ENCODE data around the gene LIFR. TPM values are rescaled to one million over a fixed set of nuclear protein-coding genes. Genes with fewer than 3 reads are reported as not detected.

Gene LIFR
- total RNA-seq, 1 donor from 2014 or later: 110 TPM

DNA sequence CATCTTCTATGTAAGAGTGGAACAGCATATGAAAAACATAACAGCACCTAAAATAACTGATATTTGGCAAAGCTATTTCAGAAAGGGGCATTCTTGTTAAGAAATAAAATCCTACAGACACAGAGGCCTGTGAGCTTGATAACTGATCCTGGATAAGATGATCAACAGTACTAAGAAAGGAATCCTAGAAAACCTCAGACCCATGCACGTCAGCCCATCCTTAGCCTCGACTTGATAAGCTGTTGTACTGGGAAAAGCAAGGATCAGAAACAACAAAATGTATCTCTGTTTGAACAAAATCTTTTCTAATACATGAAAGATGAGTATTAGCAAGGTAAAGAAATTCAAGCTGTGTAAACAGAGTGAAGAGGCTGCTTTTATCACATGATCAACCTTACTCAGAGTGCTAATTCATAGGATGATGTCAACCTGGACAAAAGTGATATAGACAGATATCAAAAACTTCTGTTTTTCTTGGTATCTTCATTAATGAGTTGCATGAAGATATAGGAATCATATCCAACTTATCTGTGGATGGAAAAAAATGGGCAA, 15.2 kb downstream of the LIFR start:
- H3K27me3 ChIP-seq (ENCODE audit: low read depth): no peaks in the 10 kb centered on the region
- H3K4me1 ChIP-seq: peaks cover 74% of the 10 kb centered on the region
- H3K9me3 ChIP-seq: no peaks in the 10 kb centered on the region
- DNase-seq (no peak), ATAC-seq (no peak)
- H3K36me3 ChIP-seq: no peaks in the 10 kb centered on the region
- TF ChIP-seq CTCF (IDR thresholded peaks at IDR 0.05): no peak
- no peak overlapping the region for H3K27ac ChIP-seq
- no peak overlapping the region for H3K4me3 ChIP-seq
- intact Hi-C loops (cut with DNase I): no loop called here

GRCh38 chr5:38540314-38540713, 16.1 kb downstream of the LIFR start:
- Histone ChIP-seq H3K36me3 (no peaks in the 10 kb centered on the region), H3K9me3 (no peaks in the 10 kb centered on the region), H3K4me1 (peaks cover 82% of the 10 kb centered on the region), H3K27ac (peak overlapping the region; percentile 32), H3K27me3 (ENCODE audit: low read depth) (no peaks in the 10 kb centered on the region), H3K4me3 (no peak overlapping the region)
- DNase-seq (peak; percentile 60), ATAC-seq (peak; percentile 79 to 92)
- intact Hi-C loops (cut with DNase I): no loop called here
- no peak for TF ChIP-seq CTCF (IDR thresholded peaks at IDR 0.05)

DNA sequence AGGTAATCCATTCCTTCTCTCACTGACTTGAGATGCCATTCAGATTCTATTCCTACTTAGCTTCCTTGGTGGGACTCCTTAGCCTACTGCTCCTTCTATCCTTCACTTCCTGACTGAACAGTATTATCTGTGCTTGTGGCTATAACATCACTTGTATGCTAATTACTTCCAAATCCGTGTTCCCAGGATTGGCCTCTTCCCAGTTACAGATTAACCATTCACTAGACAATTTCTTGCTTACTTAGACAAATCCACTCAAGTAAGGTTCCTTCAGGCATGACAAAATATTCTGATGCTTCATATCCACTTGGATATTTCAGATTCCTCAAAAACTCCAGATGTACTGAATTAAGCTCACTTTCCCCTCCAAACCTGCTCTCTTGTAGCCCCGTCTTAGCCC, 18.3 kb downstream of the LIFR start:
- Histone ChIP-seq H3K27me3 (ENCODE audit: low read depth) (no peaks in the 10 kb centered on the region), H3K36me3 (no peaks in the 10 kb centered on the region), H3K27ac (no peak overlapping the region), H3K9me3 (no peaks in the 10 kb centered on the region), H3K4me1 (peaks cover 86% of the 10 kb centered on the region), H3K4me3 (no peak overlapping the region)
- intact Hi-C loops (cut with DNase I): no loop called here
- ATAC-seq (no peak), DNase-seq (no peak)
- TF ChIP-seq CTCF (IDR thresholded peaks at IDR 0.05): no peak

GRCh38 chr5:38537505-38537904, 18.9 kb downstream of the LIFR start:
- intact Hi-C loops (cut with DNase I): no loop called here
- peaks cover 86% of the 10 kb centered on the region for H3K4me1 ChIP-seq
- H3K4me3 ChIP-seq: no peak overlapping the region
- no peak for TF ChIP-seq CTCF (IDR thresholded peaks at IDR 0.05)
- no peak for DNase-seq
- no peaks in the 10 kb centered on the region for H3K27me3 ChIP-seq (ENCODE audit: low read depth)
- H3K36me3 ChIP-seq: no peaks in the 10 kb centered on the region
- no peak for ATAC-seq
- H3K27ac ChIP-seq: no peak overlapping the region
- H3K9me3 ChIP-seq: no peaks in the 10 kb centered on the region

- no peaks in the 10 kb centered on the region for H3K36me3 ChIP-seq
- H3K4me1 ChIP-seq: peaks cover 85% of the 10 kb centered on the region
- intact Hi-C loops (cut with DNase I): no loop called here
- DNase-seq (no peak), ATAC-seq (no peak)
- H3K27me3 ChIP-seq (ENCODE audit: low read depth): no peaks in the 10 kb centered on the region
- no peak overlapping the region for H3K27ac ChIP-seq
- H3K4me3 ChIP-seq: no peak overlapping the region
- no peaks in the 10 kb centered on the region for H3K9me3 ChIP-seq
- TF ChIP-seq CTCF (IDR thresholded peaks at IDR 0.05): no peak
These were observed 19.5 kb downstream of the LIFR start for GRCh38 chr5:38536968-38537367.

DNA sequence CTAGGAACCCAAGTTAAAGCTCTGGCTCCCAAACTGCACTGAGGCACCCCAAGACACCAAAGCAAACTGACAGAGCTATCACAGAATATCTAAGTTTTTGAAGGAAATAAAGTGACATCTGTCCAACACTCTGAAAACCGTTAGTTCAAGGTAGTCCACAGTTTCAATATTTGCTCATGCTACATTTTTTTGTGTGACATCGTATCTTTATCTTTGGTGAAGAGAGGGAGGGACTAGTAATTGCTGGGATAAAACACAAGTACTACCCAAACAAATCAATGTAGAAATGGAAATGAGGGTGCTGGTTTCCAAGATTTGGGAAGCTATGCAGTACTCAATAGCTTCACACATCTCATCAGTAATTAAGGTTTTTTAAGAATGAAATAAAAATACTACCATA, 20.6 kb downstream of the LIFR start:
- no peak for TF ChIP-seq CTCF (IDR thresholded peaks at IDR 0.05)
- Histone ChIP-seq H3K4me1 (peaks cover 75% of the 10 kb centered on the region), H3K4me3 (no peak overlapping the region), H3K36me3 (no peaks in the 10 kb centered on the region), H3K27ac (no peak overlapping the region), H3K9me3 (no peaks in the 10 kb centered on the region), H3K27me3 (ENCODE audit: low read depth) (no peaks in the 10 kb centered on the region)
- ATAC-seq: no peak
- intact Hi-C loops (cut with DNase I): no loop called here
- no peak for DNase-seq
